HepG2 (cell line): ENCODE results near the gene PLD1. TPM values are rescaled to one million over a fixed set of nuclear protein-coding genes. Genes with fewer than 3 reads are reported as not detected.

Source experiments
- CBX1 ChIP-seq: IDR thresholded peaks from one replicate; pipeline ENCODE4 v1.6.1; 2016; ENCODE audit warnings: antibody characterized with exemption, low read depth
- CHD4 ChIP-seq: fragments of 200-600 bp; sonication (generic); IDR thresholded peaks from 2 replicates; pipeline ENCODE4 v1.7.0; 2017; ENCODE audit warnings: mild to moderate bottlenecking, low read length, borderline replicate concordance
- GLI4 ChIP-seq: sonication (generic); formaldehyde crosslinking; IDR thresholded peaks from 2 replicates; pipeline ENCODE4 v1.5.1; 2020; ENCODE audit warnings: missing genetic modification reagents, mild to moderate bottlenecking, moderate library complexity, borderline replicate concordance
- GTF2F1 ChIP-seq: fragments of 150-350 bp; IDR thresholded peaks from 2 replicates; pipeline ENCODE4 v1.6.1; 2014; ENCODE audit warnings: low read length
- HDAC1 ChIP-seq: sonication (generic); formaldehyde crosslinking; IDR thresholded peaks from 2 replicates; pipeline ENCODE4 v1.5.1; 2020; ENCODE audit warnings: mild to moderate bottlenecking, missing genetic modification reagents
- HNF4A ChIP-seq: sonication (generic); formaldehyde crosslinking; IDR thresholded peaks from 2 replicates; pipeline ENCODE4 v1.4.0; 2020; ENCODE audit warnings: missing genetic modification reagents
- HNF4G ChIP-seq, 2 experiments: sonication (generic) in 1 of 2; formaldehyde crosslinking in 1 of 2; IDR thresholded peaks; 2 replicates each; pipeline versions ENCODE4 v1.4.0 to v1.6.1; 2011 to 2020; ENCODE audit warnings: borderline replicate concordance in 2 of 2, low read depth in 2 of 2, mild to moderate bottlenecking in 2 of 2, low read length in 1 of 2, missing genetic modification reagents in 1 of 2, moderate library complexity in 1 of 2
- MATR3 ChIP-seq: sonication (generic); formaldehyde crosslinking; IDR thresholded peaks from 2 replicates; pipeline ENCODE4 v1.4.0; 2020; ENCODE audit warnings: missing genetic modification reagents
- POGZ ChIP-seq: sonication (generic); formaldehyde crosslinking; IDR thresholded peaks from 2 replicates; pipeline ENCODE4 v1.4.0; 2020; ENCODE audit warnings: mild to moderate bottlenecking, missing genetic modification reagents
- RERE ChIP-seq: IDR thresholded peaks from 2 replicates; pipeline ENCODE4 v1.6.1; 2016; ENCODE audit warnings: low read depth, missing genetic modification reagents, missing compliant biosample characterization
- SKI ChIP-seq: fragments of 450-650 bp; IDR thresholded peaks from one replicate; pipeline ENCODE4 v1.6.1; 2018; ENCODE audit warnings: mild to moderate bottlenecking; ENCODE audit not compliant: partially characterized antibody
- SMARCE1 ChIP-seq: fragments of 450-650 bp; IDR thresholded peaks from 2 replicates; pipeline ENCODE4 v1.6.1; 2017; ENCODE audit warnings: borderline replicate concordance
- SOX5 ChIP-seq: IDR thresholded peaks from 2 replicates; pipeline ENCODE4 v1.6.1; 2016; ENCODE audit warnings: borderline replicate concordance
- ZMYM4 ChIP-seq: sonication (generic); formaldehyde crosslinking; IDR thresholded peaks from 2 replicates; pipeline ENCODE4 v1.8.1; 2023; ENCODE audit warnings: mild to moderate bottlenecking, missing genetic modification reagents
- polyA plus RNA-seq, 8 experiments: library from polyadenylated mRNA; depleted of rRNA in 3 of 8; stranded (reverse) in 7 of 8; unstranded in 1 of 8; fragments of >200 nt; fragmentation: Illumina TruSeq in 4 of 8; extraction: Trizol in 4 of 8; gene quantifications; 2 replicates each; pipeline versions ENCODE4 v1.2.1 to v1.2.3, GENCODE V29; 2011 to 2016; ENCODE audit warnings: low read depth in 4 of 8, missing spikeins in 1 of 8, mixed read lengths in 1 of 8; ENCODE audit not compliant: insufficient read depth in 1 of 8
- total RNA-seq, 5 experiments: library from RNA; depleted of rRNA; stranded (reverse); fragments of >200 nt; fragmentation: Illumina TruSeq; extraction: Trizol; gene quantifications; 2 replicates each; pipeline ENCODE4 v1.2.3, GENCODE V29; 2016; ENCODE audit warnings: low read depth in 1 of 5
- TF ChIP-seq, protein P1 (sequence below): sonication (generic); formaldehyde crosslinking; IDR thresholded peaks from 2 replicates; pipeline ENCODE4 v1.5.0; 2020; ENCODE audit warnings: mild to moderate bottlenecking, missing genetic modification reagents, moderate library complexity
- TF ChIP-seq, protein P2 (sequence below): sonication (generic); formaldehyde crosslinking; IDR thresholded peaks from 2 replicates; pipeline ENCODE4 v1.4.0; 2020; ENCODE audit warnings: low read depth, mild to moderate bottlenecking, missing genetic modification reagents

PLD1 gene
- total and polyA plus RNA-seq, 2 of the 13 experiments (the other 11 are each of a cell fraction or from before 2014, with no cell fraction given), result 27.1 to 59.4 TPM

- TF ChIP-seq RERE (CRISPR knock-in tag), result no peak
- TF ChIP-seq HNF4G (IDR thresholded peaks at IDR 0.05; ENCODE audit: borderline replicate concordance, low read depth, low read length), result peak; percentile 67; the same call in 1 of the 2 replicates
- no peak for TF ChIP-seq HNF4G (CRISPR knock-in tag; IDR thresholded peaks at IDR 0.05; ENCODE audit: borderline replicate concordance, low read depth)
- TF ChIP-seq HNF4A (CRISPR knock-in tag), result peak; percentile 71
- TF ChIP-seq ZMYM4 (CRISPR knock-in tag), result 0 out of 2 replicates have a peak, but pooled peaks have one; percentile 23
- no peak for TF ChIP-seq GTF2F1
- no peak for TF ChIP-seq GLI4
- TF ChIP-seq MATR3 (CRISPR knock-in tag), result no peak
- peak; percentile 29; the same call in 1 of the 2 replicates for TF ChIP-seq POGZ (CRISPR knock-in tag)
- TF ChIP-seq CBX1, result no peak
- TF ChIP-seq SMARCE1, result no peak
- TF ChIP-seq, protein P1, sequence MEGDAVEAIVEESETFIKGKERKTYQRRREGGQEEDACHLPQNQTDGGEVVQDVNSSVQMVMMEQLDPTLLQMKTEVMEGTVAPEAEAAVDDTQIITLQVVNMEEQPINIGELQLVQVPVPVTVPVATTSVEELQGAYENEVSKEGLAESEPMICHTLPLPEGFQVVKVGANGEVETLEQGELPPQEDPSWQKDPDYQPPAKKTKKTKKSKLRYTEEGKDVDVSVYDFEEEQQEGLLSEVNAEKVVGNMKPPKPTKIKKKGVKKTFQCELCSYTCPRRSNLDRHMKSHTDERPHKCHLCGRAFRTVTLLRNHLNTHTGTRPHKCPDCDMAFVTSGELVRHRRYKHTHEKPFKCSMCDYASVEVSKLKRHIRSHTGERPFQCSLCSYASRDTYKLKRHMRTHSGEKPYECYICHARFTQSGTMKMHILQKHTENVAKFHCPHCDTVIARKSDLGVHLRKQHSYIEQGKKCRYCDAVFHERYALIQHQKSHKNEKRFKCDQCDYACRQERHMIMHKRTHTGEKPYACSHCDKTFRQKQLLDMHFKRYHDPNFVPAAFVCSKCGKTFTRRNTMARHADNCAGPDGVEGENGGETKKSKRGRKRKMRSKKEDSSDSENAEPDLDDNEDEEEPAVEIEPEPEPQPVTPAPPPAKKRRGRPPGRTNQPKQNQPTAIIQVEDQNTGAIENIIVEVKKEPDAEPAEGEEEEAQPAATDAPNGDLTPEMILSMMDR (CRISPR knock-in tag), result peak; percentile 26; the same call in 1 of the 2 replicates
- TF ChIP-seq HDAC1 (CRISPR knock-in tag), result no peak
- TF ChIP-seq, protein P2, sequence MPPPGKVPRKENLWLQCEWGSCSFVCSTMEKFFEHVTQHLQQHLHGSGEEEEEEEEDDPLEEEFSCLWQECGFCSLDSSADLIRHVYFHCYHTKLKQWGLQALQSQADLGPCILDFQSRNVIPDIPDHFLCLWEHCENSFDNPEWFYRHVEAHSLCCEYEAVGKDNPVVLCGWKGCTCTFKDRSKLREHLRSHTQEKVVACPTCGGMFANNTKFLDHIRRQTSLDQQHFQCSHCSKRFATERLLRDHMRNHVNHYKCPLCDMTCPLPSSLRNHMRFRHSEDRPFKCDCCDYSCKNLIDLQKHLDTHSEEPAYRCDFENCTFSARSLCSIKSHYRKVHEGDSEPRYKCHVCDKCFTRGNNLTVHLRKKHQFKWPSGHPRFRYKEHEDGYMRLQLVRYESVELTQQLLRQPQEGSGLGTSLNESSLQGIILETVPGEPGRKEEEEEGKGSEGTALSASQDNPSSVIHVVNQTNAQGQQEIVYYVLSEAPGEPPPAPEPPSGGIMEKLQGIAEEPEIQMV (CRISPR knock-in tag), result no peak
- TF ChIP-seq SKI, result no peak
- no peak for TF ChIP-seq SOX5 (CRISPR knock-in tag)
- no peak for TF ChIP-seq CHD4
Measured at GRCh38 chr3:171736556-171736955, 73.7 kb downstream of the PLD1 start (continued).
